Heart right ventricle (tissue), 16 donors: ENCODE data around the gene LITAF. TPM values are rescaled to one million over a fixed set of nuclear protein-coding genes. Genes with fewer than 3 reads are reported as not detected.

Experiments
- ATAC-seq, 8 donors: fragments of 200-7000 bp; cut with Tn5 transposase; one replicate each; pipeline ENCODE4 v1.9.1; 2020; ENCODE audit warnings: mild to moderate bottlenecking in 8 of 8, moderate library complexity in 8 of 8, moderate number of reproducible peaks in 1 of 8
- DNase-seq, 2 donors: peaks; one replicate each; pipeline ENCODE4 v3.0.0-alpha.2; 2020
- H3K27ac ChIP-seq, 10 donors: fragments of 200-600 bp; sonication (generic) in 2 of 10; one replicate each; pipeline versions ENCODE4 v1.5.0 to v1.8.0; 2020 to 2022; ENCODE audit warnings: mild to moderate bottlenecking in 3 of 10
- H3K27me3 ChIP-seq, 7 donors: fragments of 200-600 bp; one replicate each; pipeline ENCODE4 v1.8.0; 2021 to 2022; ENCODE audit warnings: mild to moderate bottlenecking in 2 of 7
- H3K36me3 ChIP-seq, 9 donors: fragments of 200-600 bp; sonication (generic) in 1 of 9; one replicate each; pipeline versions ENCODE4 v1.5.0 to v1.8.0; 2020 to 2022; ENCODE audit warnings: mild to moderate bottlenecking in 2 of 9
- H3K4me1 ChIP-seq, 9 donors: fragments of 200-600 bp; sonication (generic) in 1 of 9; one replicate each; pipeline versions ENCODE4 v1.5.0 to v1.8.0; 2020 to 2022; ENCODE audit warnings: mild to moderate bottlenecking in 4 of 9
- H3K4me3 ChIP-seq, 10 donors: fragments of 200-600 bp; sonication (generic) in 2 of 10; one replicate each; pipeline versions ENCODE4 v1.5.0 to v1.8.0; 2020 to 2022; ENCODE audit warnings: mild to moderate bottlenecking in 7 of 10, moderate library complexity in 2 of 10
- H3K9me3 ChIP-seq, 11 donors: fragments of 200-600 bp in 10 of 11; sonication (generic) in 2 of 11; one replicate each; pipeline versions ENCODE4 v1.5.0 to v1.8.0; 2013 to 2022; ENCODE audit warnings: mild to moderate bottlenecking in 2 of 11, control low read depth in 1 of 11, moderate library complexity in 1 of 11
- WGBS, 2 donors: extraction: QIAGEN DNeasy Blood & Tissue Kit; methylation state at CpG; one replicate each; pipeline ENCODE4 v1.1.7; 2013; ENCODE audit warnings: inconsistent platforms in 1 of 2; 5-methylcytosine and 5-hydroxymethylcytosine counted together
- intact Hi-C, 10 donors: fragments of 100-400 bp; cut with DNase I; formaldehyde crosslinking; loops; one replicate each; pipeline versions ENCODE4 v1.11.1 to v1.14.2; 2022
- polyA plus RNA-seq, 2 donors: library from polyadenylated mRNA; stranded (reverse); fragments of 200-250 nt; gene quantifications; one replicate each; pipeline ENCODE4 v1.2.3, GENCODE V29; 2013
- total RNA-seq, 10 donors: library from RNA; stranded (reverse); fragmentation: NEBNext Ultra II Directional in 3 of 10; extraction: Animal tissue kit (Norgen Biotek cat#: 25700) in 3 of 10; gene quantifications; one replicate each; pipeline versions ENCODE4 v1.2.1 to v1.2.4, GENCODE V29; 2021 to 2023
- TF ChIP-seq, protein P1 (sequence below), 9 donors: fragments of 200-600 bp; sonication (generic) in 2 of 9; IDR thresholded peaks; one replicate each; pipeline versions ENCODE4 v1.5.0 to v1.8.0; 2021 to 2022; ENCODE audit warnings: antibody characterized with exemption in 9 of 9, mild to moderate bottlenecking in 5 of 9, moderate library complexity in 1 of 9
- donor health status: Arrhythmogenic right ventricular cardiomyopathy.
- donor health status: ischemic (EF 13 %, LVEDD 7.1; RV severe dilation, severe dysfunction).
- donor health status: healthy with polysubstance abuse.
- donor health status: DM: no; HTN: yes; CAD: no.
- donor health status: DM: no; HTN: no; CAD: no.
- donor health status: ischemic (EF 25% LVEDD 6.9; RV normal size, moderate dysfunction).
- donor health status: ischemic (EF 25% LVEDD 5.7; RV mildly dilated, moderate dysfunction).
- donor health status: healthy.
- donor health status: DM: yes; HTN: yes; CAD: no.
- donor health status: Ischemic cardiomyopathy.
- donor health status: ischemic (EF 35%, LVEDD 5.7; RV mildly dilated, moderate dysfunction).
- donor health status: nonischemic (EF 11% LVEDD 7.7; RV severe dilation, severe dysfunction).
- donor health status: DM: yes; HTN: yes; CAD: no.
- donor health status: PGD.
- donor health status: ischemic (EF 29% LVEDD 5.4; RV normal size, mild dysfunction).
- donor health status: nonischemic (EF 23%, LVEDD 6.1; RV moderate dilation, normal function).

The LITAF gene
- total and polyA plus RNA-seq, 12 donors = 13.3 to 96.9 (median 38.2) TPM

DNA sequence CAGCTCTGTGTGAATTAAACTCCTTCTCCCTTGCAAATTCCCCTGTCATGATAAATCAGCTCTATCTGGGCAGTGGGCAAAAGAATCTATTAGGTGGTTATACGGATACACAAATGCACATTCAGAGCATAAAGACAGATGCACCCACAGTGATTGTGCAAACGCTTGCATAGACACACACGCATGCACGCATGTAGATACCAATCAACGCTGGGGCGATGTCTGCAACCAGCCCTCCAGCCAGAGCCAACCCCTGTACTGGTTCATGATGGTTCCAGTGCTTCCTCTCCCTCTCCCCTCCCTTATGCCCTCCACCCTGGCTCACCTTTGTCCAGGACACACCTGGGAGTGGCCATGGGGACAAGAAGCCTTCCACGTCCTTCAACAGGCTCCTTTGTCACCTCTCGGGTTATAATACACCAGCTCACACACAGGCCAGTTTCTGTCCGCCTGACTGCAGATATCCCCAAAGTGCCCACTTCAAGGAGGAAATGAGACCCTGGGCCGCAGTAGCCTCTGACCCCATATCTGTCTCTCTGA lies 48.5 kb upstream of the LITAF start:
- no peak for ATAC-seq
- H3K4me3 ChIP-seq = no peak overlapping the region
- 85 to 91% methylated on average over 10 of the region's 10 CpGs for WGBS, 2 donors
- no peak for DNase-seq
- TF ChIP-seq, protein P1, sequence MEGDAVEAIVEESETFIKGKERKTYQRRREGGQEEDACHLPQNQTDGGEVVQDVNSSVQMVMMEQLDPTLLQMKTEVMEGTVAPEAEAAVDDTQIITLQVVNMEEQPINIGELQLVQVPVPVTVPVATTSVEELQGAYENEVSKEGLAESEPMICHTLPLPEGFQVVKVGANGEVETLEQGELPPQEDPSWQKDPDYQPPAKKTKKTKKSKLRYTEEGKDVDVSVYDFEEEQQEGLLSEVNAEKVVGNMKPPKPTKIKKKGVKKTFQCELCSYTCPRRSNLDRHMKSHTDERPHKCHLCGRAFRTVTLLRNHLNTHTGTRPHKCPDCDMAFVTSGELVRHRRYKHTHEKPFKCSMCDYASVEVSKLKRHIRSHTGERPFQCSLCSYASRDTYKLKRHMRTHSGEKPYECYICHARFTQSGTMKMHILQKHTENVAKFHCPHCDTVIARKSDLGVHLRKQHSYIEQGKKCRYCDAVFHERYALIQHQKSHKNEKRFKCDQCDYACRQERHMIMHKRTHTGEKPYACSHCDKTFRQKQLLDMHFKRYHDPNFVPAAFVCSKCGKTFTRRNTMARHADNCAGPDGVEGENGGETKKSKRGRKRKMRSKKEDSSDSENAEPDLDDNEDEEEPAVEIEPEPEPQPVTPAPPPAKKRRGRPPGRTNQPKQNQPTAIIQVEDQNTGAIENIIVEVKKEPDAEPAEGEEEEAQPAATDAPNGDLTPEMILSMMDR (IDR thresholded peaks at IDR 0.05) = no peak
- intact Hi-C loops = loop anchor here in 1 of 10 donors (10.0 kb wide), 1 partner anchor 100 kb away; no protein-coding TSS in a partner anchor
- H3K9me3 ChIP-seq = no peaks in the 10 kb centered on the region
- no peaks in the 10 kb centered on the region for H3K36me3 ChIP-seq
- no peaks in the 10 kb centered on the region for H3K27me3 ChIP-seq
- peaks cover 0 to 29% (median 14%) of the 10 kb centered on the region in 9 donors for H3K4me1 ChIP-seq
- H3K27ac ChIP-seq = no peak overlapping the region

DNA sequence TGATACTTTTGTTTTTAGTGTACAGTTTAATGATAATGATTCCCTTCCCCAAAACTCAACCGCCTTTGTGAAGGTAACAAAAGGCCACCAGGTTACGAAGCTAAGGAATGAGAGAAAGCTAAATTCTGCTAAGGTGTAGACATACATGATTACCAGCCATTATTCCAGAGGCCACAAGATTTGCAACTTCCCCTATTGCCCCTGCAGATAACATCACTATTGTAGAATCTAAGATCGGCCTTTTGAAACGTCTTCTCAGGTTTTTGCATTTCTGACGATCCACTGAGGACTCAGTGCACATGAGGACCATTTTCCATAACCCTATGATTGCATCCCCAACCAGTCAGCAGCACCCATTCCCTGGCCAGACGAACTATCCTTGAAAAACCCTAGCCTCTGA lies 47.6 kb upstream of the LITAF start:
- 83 to 89% methylated on average over 6 of the region's 6 CpGs for whole genome bisulfite sequencing, 2 donors
- Histone ChIP-seq H3K4me3 (no peak overlapping the region), H3K27me3 (no peaks in the 10 kb centered on the region), H3K36me3 (no peaks in the 10 kb centered on the region), H3K9me3 (no peaks in the 10 kb centered on the region), H3K27ac (no peak overlapping the region), H3K4me1 (peaks cover 0 to 31% (median 9%) of the 10 kb centered on the region in 9 donors)
- ATAC-seq = no peak
- DNase-seq = no peak
- intact Hi-C loops = loop anchor here in 1 of 10 donors (10.0 kb wide), 1 partner anchor 100 kb away; no protein-coding TSS in a partner anchor
- TF ChIP-seq, protein P1 (IDR thresholded peaks at IDR 0.05) = no peak

DNA sequence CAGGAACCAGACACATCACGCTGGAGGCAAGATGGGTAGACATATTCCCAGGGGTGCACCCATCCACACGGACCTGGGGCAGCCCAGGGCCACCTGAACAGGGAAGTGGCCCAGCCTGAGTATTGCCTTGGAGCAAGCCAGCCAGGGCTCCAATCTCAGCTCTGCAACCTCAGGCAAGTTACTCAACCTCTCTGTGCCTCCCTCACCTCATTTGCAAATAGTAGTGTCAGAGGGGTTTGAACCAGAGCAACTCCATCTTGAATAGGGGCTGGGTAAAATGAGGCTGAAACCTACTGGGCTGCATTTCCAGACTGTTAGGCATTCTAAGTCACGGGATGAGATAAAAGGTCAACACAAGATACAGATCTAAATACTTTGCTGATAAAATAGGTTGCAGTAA lies 46.4 kb upstream of the LITAF start:
- Histone ChIP-seq H3K27ac (peak overlapping the region in 6 of 10 donors; percentile 23 to 76 (median 51)), H3K27me3 (no peaks in the 10 kb centered on the region), H3K4me1 (peaks cover 0 to 43% (median 9%) of the 10 kb centered on the region in 9 donors), H3K4me3 (no peak overlapping the region), H3K36me3 (no peaks in the 10 kb centered on the region), H3K9me3 (no peaks in the 10 kb centered on the region)
- ATAC-seq (peak in 1 of 8 donors; percentile 7), DNase-seq (no peak)
- 72 to 82% methylated on average over 3 of the region's 3 CpGs for WGBS, 2 donors
- TF ChIP-seq, protein P1 (IDR thresholded peaks at IDR 0.05) = no peak
- intact Hi-C loops = loop anchor here in 1 of 10 donors (10.0 kb wide), 1 partner anchor 98 kb away; no protein-coding TSS in a partner anchor

DNA sequence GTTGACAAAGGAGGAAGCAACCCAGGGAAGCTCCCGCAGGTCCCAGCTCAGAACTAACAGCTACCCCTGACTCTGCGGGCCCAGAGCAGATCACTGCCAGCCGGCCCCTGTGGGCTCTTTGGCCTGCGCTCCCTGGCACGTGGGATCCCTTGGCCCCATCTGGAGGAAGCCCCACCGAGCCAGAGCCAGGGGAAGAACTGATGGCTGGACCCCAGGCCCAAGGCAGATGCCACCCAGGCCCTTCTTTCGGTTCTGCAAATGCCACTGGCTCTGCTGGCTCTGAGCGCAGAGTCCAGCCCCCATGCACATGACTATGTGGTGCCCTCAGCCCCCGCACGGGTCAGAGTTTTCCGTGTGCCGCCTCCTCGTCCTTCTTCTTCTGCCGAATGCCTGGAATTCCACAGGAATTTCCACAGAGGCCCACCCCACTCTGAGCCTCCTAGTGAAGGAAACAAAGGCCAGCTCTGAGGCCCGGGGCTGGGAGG lies 45.8 kb upstream of the LITAF start:
- Histone ChIP-seq H3K9me3 (no peaks in the 10 kb centered on the region), H3K4me3 (no peak overlapping the region), H3K36me3 (no peaks in the 10 kb centered on the region), H3K27me3 (no peaks in the 10 kb centered on the region), H3K27ac (peak overlapping the region in 6 of 10 donors; percentile 23 to 76 (median 51)), H3K4me1 (peaks cover 0 to 49% (median 9%) of the 10 kb centered on the region in 9 donors)
- DNase-seq (peak; percentile 47 to 58), ATAC-seq (peak; percentile 48 to 67 (median 63))
- intact Hi-C loops = loop anchor here in 1 of 10 donors (10.0 kb wide), 1 partner anchor 98 kb away; no protein-coding TSS in a partner anchor
- WGBS, 2 donors = 45 to 48% methylated on average over 15 of the region's 15 CpGs
- TF ChIP-seq, protein P1 (IDR thresholded peaks at IDR 0.05) = no peak
